Activated CD8-positive, alpha-beta T cell treated with anti-CD3 and anti-CD28 coated beads for 36 hours (primary cell): Measurements from ENCODE around the gene TAF3. TPM values are rescaled to one million over a fixed set of nuclear protein-coding genes. Genes with fewer than 3 reads are reported as not detected.

ENCODE experiments used
- ATAC-seq: fragments of 200-7000 bp; cut with Tn5 transposase; one replicate; pipeline ENCODE4 v1.10.0; 2021; ENCODE audit warnings: mild to moderate bottlenecking, moderate library complexity
- CTCF ChIA-PET: fragments of 350-600 bp; sonication (Branson Sonifier 250); formaldehyde crosslinking; loops from one replicate; lab custom pipeline; 2021; ENCODE audit warnings: antibody characterized with exemption; lab: Charles Lee
- POLR2A ChIA-PET: fragments of 350-600 bp; sonication (Branson Sonifier 250); formaldehyde crosslinking; loops from one replicate; lab custom pipeline; 2021; ENCODE audit warnings: antibody characterized with exemption; lab: Charles Lee
- DNase-seq: peaks from one replicate; pipeline ENCODE4 v3.0.0-alpha.2; 2020
- H3K27ac Mint-ChIP-seq: one replicate; pipeline ENCODE4 v1.8.0; 2021; ENCODE audit warnings: mild to moderate bottlenecking, mixed read lengths
- H3K27me3 Mint-ChIP-seq: one replicate; pipeline ENCODE4 v1.8.0; 2021; ENCODE audit warnings: mixed read lengths
- H3K36me3 Mint-ChIP-seq: one replicate; pipeline ENCODE4 v1.8.0; 2021; ENCODE audit warnings: low read depth, mixed read lengths
- H3K4me1 Mint-ChIP-seq: one replicate; pipeline ENCODE4 v1.8.0; 2021; ENCODE audit warnings: low read depth, mixed read lengths
- H3K4me3 Mint-ChIP-seq: one replicate; pipeline ENCODE4 v1.8.0; 2021; ENCODE audit warnings: mild to moderate bottlenecking, moderate library complexity, mixed read lengths
- H3K9me3 Mint-ChIP-seq: one replicate; pipeline ENCODE4 v1.8.0; 2021; ENCODE audit warnings: mixed read lengths
- intact Hi-C: fragments of 100-400 bp; cut with micrococcal nuclease; formaldehyde crosslinking; loops from one replicate; pipeline ENCODE4 v1.10.0; 2022
- total RNA-seq, 2 experiments: library from RNA; stranded (reverse); gene quantifications; one replicate each; pipeline ENCODE4 v1.2.3, GENCODE V29; 2021
- TF ChIP-seq, protein P1 (sequence below): fragments of 200-600 bp; IDR thresholded peaks from one replicate; pipeline ENCODE4 v1.8.0; 2022; ENCODE audit warnings: antibody characterized with exemption, mild to moderate bottlenecking

Gene TAF3
- total RNA-seq, 2 experiments from 2014 or later = 12.5 to 12.7 TPM

DNA sequence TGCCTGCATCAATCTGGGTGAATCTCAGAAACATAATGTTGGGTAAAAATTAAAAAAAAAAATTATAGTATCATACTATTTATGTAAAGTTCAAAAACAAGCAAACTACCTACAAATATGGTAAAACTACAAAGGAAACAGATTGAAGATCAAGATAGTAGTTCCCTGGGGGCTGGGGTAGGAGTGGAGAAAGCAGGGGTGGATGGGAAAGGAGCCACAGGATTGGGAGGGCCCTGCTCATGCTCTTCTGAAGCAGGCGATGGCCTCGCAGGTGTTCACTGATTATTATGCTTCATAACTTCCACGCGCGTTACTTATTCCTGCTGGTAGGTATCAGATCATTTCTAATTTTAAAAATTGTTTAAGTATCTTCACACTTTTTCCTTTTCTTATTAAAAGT lies 140.1 kb downstream of the TAF3 start:
- Mint-ChIP-seq H3K27ac (no peak overlapping the region), H3K9me3 (no peaks in the 10 kb centered on the region), H3K27me3 (no peaks in the 10 kb centered on the region), H3K4me3 (no peak overlapping the region), H3K36me3 (peaks cover 3% of the 10 kb centered on the region), H3K4me1 (peaks cover 6% of the 10 kb centered on the region)
- no peak for ATAC-seq
- TF ChIP-seq, protein P1, sequence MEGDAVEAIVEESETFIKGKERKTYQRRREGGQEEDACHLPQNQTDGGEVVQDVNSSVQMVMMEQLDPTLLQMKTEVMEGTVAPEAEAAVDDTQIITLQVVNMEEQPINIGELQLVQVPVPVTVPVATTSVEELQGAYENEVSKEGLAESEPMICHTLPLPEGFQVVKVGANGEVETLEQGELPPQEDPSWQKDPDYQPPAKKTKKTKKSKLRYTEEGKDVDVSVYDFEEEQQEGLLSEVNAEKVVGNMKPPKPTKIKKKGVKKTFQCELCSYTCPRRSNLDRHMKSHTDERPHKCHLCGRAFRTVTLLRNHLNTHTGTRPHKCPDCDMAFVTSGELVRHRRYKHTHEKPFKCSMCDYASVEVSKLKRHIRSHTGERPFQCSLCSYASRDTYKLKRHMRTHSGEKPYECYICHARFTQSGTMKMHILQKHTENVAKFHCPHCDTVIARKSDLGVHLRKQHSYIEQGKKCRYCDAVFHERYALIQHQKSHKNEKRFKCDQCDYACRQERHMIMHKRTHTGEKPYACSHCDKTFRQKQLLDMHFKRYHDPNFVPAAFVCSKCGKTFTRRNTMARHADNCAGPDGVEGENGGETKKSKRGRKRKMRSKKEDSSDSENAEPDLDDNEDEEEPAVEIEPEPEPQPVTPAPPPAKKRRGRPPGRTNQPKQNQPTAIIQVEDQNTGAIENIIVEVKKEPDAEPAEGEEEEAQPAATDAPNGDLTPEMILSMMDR = no peak
- ChIA-PET CTCF (interaction anchor here (0.9 kb wide), 1 partner anchor 12 kb away, joined by 3 read pairs; no protein-coding TSS in a partner anchor), POLR2A (no interaction called here)
- intact Hi-C loops = no loop called here
- DNase-seq = no peak

DNA sequence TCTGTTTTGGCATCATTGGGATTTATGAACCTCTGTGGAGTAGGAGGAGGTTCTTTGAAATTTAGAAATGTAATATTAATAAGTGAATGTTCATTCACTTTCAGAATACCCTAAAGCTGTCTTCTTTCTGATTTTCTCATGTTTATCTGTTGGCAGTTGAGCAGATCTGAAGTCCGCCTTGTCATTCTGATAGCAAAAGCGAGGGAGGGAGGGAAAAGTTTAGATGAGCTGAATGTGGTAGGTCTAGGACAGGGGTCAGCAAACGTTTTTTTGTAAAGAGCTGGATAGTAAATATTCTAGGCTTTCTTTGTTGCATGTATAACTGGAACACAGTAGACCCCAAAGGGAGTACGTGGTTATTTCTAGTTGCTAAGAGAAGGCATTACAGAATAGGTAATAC lies 141.8 kb downstream of the TAF3 start:
- ATAC-seq (no peak), DNase-seq (no peak)
- POLR2A ChIA-PET = no interaction called here
- no peaks in the 10 kb centered on the region for H3K27me3 Mint-ChIP-seq
- peaks cover 6% of the 10 kb centered on the region for H3K4me1 Mint-ChIP-seq
- no peak overlapping the region for H3K4me3 Mint-ChIP-seq
- CTCF ChIA-PET = no interaction called here
- intact Hi-C loops = no loop called here
- TF ChIP-seq, protein P1 = no peak
- no peaks in the 10 kb centered on the region for H3K9me3 Mint-ChIP-seq
- H3K36me3 Mint-ChIP-seq = peaks cover 16% of the 10 kb centered on the region
- no peak overlapping the region for H3K27ac Mint-ChIP-seq

DNA sequence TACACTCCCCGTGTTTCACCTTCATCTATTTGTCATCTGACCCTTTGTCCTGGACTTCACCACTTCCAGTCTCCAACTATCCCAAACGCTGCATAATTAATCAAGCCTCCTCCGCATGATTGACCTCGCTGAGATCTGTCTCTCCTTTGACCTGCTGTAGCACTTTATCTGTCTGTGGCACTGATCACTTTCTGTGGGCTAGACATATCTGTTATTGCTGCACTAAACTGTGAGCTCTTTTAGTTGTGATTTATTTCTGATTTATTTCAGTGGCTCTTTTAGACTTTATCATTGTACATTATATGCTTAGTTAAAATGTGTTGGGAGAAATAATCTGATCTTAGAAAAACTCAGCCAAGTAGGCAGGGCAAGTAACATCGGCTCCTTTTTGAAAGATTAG lies 144.3 kb downstream of the TAF3 start:
- ChIA-PET POLR2A (no interaction called here), CTCF (no interaction called here)
- DNase-seq = no peak
- no peaks in the 10 kb centered on the region for H3K9me3 Mint-ChIP-seq
- no peak overlapping the region for H3K27ac Mint-ChIP-seq
- no peaks in the 10 kb centered on the region for H3K4me1 Mint-ChIP-seq
- ATAC-seq = no peak
- TF ChIP-seq, protein P1 = no peak
- H3K4me3 Mint-ChIP-seq = no peak overlapping the region
- no peaks in the 10 kb centered on the region for H3K27me3 Mint-ChIP-seq
- intact Hi-C loops = no loop called here
- H3K36me3 Mint-ChIP-seq = peaks cover 23% of the 10 kb centered on the region

DNA sequence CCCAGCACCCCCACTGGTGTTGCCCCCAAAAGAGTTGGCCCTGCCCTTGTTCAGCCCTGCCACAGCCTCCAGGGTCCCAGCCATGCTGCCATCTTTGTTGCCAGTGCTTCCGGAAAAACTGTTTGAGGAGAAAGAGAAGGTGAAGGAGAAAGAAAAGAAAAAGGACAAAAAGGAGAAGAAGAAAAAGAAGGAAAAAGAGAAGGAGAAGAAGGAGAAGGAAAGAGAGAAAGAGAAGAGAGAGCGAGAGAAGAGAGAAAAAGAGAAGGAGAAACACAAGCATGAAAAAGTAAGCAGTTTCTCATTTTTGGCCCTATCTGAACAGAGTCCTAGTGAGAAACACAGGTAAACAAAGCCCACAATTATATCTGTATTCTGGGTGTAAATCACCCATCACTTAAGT lies 147.2 kb downstream of the TAF3 start:
- ATAC-seq = no peak
- POLR2A ChIA-PET = no interaction called here
- CTCF ChIA-PET = no interaction called here
- intact Hi-C loops = no loop called here
- DNase-seq = no peak
- Mint-ChIP-seq H3K9me3 (no peaks in the 10 kb centered on the region), H3K4me1 (no peaks in the 10 kb centered on the region), H3K27ac (no peak overlapping the region), H3K4me3 (no peak overlapping the region), H3K27me3 (no peaks in the 10 kb centered on the region), H3K36me3 (peaks cover 21% of the 10 kb centered on the region)
- TF ChIP-seq, protein P1 = no peak

DNA sequence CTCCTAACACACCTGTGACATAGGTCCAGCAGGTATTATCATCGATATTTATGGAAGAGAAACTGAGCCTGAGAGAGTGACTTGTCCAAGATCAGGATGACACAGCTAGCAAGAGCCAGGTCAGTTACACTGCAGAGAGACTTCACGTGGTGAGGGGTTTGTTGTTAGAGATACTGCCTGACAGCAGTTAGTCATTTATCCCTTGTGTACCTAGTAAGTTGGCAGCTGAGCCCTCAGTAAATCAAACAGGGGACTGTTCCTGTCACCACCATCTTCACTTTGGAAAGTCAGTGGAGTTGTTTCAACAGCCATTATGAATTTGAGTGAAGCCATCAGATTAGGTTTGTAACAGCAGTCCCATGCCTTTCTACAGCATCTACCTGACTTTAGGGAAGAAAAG lies 148.7 kb downstream of the TAF3 start:
- ChIA-PET CTCF (no interaction called here), POLR2A (no interaction called here)
- no peak overlapping the region for H3K27ac Mint-ChIP-seq
- intact Hi-C loops = no loop called here
- ATAC-seq (no peak), DNase-seq (no peak)
- TF ChIP-seq, protein P1 = no peak
- H3K36me3 Mint-ChIP-seq = peaks cover 21% of the 10 kb centered on the region
- H3K27me3 Mint-ChIP-seq = no peaks in the 10 kb centered on the region
- H3K4me1 Mint-ChIP-seq = no peaks in the 10 kb centered on the region
- H3K4me3 Mint-ChIP-seq = no peak overlapping the region
- H3K9me3 Mint-ChIP-seq = no peaks in the 10 kb centered on the region
